GM12892 (cell line): ENCODE data around the gene LY6G5C.

ENCODE experiments used
- POLR2A ChIP-seq: IDR thresholded peaks from 2 replicates; pipeline ENCODE4 v1.6.1; 2011; ENCODE audit warnings: low read depth, low read length, control low read depth
- POLR2AphosphoS5 ChIP-seq: IDR thresholded peaks from 2 replicates; pipeline ENCODE4 v1.6.1; 2011; ENCODE audit warnings: low read depth, low read length, control low read depth

- TF ChIP-seq POLR2A (no peak), POLR2AphosphoS5 (no peak)
Observed at GRCh38 chr6:31691078-31691463, 10.2 kb upstream of the LY6G5C start.
